H9 (cell line): ENCODE results near the gene BFSP2. TPM values are rescaled to one million over a fixed set of nuclear protein-coding genes. Genes with fewer than 3 reads are reported as not detected.

ENCODE experiments used
- DNase-seq: peaks from one replicate; pipeline ENCODE4 v3.0.0-alpha.2; 2017
- H2AFZ ChIP-seq: one replicate; pipeline ENCODE4 v1.6.1; 2013; ENCODE audit warnings: mild to moderate bottlenecking, low read length, control low read depth, moderate library complexity
- H2AK5ac ChIP-seq: 2 replicates; pipeline ENCODE4 v1.6.1; 2013; ENCODE audit warnings: low read length, control low read depth, mixed read lengths; ENCODE audit not compliant: insufficient read length
- H2BK120ac ChIP-seq: one replicate; pipeline ENCODE4 v1.6.1; 2013; ENCODE audit warnings: low read depth, mild to moderate bottlenecking, low read length, control low read depth, inconsistent platforms; ENCODE audit not compliant: poor library complexity, severe bottlenecking
- H2BK12ac ChIP-seq: 2 replicates; pipeline ENCODE4 v1.6.1; 2013; ENCODE audit warnings: low read length, control low read depth, mixed read lengths, low read depth; ENCODE audit not compliant: insufficient read length
- H2BK15ac ChIP-seq: 2 replicates; pipeline ENCODE4 v1.6.1; 2013; ENCODE audit warnings: low read depth, low read length, control low read depth
- H2BK20ac ChIP-seq: one replicate; pipeline ENCODE4 v1.6.1; 2013; ENCODE audit warnings: low read depth, mild to moderate bottlenecking, low read length, control low read depth, inconsistent platforms; ENCODE audit not compliant: poor library complexity, severe bottlenecking
- H2BK5ac ChIP-seq: 2 replicates; pipeline ENCODE4 v1.6.1; 2013; ENCODE audit warnings: low read length, control low read depth, mixed read lengths; ENCODE audit not compliant: insufficient read length
- H3K14ac ChIP-seq: 2 replicates; pipeline ENCODE4 v1.6.1; 2013; ENCODE audit warnings: low read length, control low read depth; ENCODE audit not compliant: insufficient read depth
- H3K18ac ChIP-seq: 2 replicates; pipeline ENCODE4 v1.6.1; 2013; ENCODE audit warnings: low read depth, mild to moderate bottlenecking, mixed read lengths, low read length, control low read depth; ENCODE audit not compliant: insufficient read length
- H3K23ac ChIP-seq: 2 replicates; pipeline ENCODE4 v1.6.1; 2013; ENCODE audit warnings: low read length, control low read depth, mixed read lengths, low read depth; ENCODE audit not compliant: insufficient read length
- H3K23me2 ChIP-seq: 2 replicates; pipeline ENCODE4 v1.6.1; 2013; ENCODE audit warnings: low read depth, mild to moderate bottlenecking, mixed read lengths, low read length, control low read depth; ENCODE audit not compliant: insufficient read length, poor library complexity, severe bottlenecking
- H3K27ac ChIP-seq: 2 replicates; pipeline ENCODE4 v1.5.1; 2013; ENCODE audit warnings: low read length, control low read depth, mixed read lengths, low read depth; ENCODE audit not compliant: insufficient read length
- H3K27me3 ChIP-seq: 2 replicates; pipeline ENCODE4 v1.6.1; 2013; ENCODE audit warnings: low read length, control low read depth, inconsistent platforms; ENCODE audit not compliant: insufficient read depth
- H3K4ac ChIP-seq: 2 replicates; pipeline ENCODE4 v1.6.1; 2013; ENCODE audit warnings: low read depth, mild to moderate bottlenecking, control low read depth, inconsistent platforms, low read length, moderate library complexity
- H3K4me1 ChIP-seq: 2 replicates; pipeline ENCODE4 v1.6.1; 2013; ENCODE audit warnings: low read length, control low read depth, inconsistent platforms; ENCODE audit not compliant: insufficient read depth
- H3K4me2 ChIP-seq: 2 replicates; pipeline ENCODE4 v1.6.1; 2013; ENCODE audit warnings: low read length, control low read depth, mixed read lengths; ENCODE audit not compliant: insufficient read length, insufficient read depth
- H3K56ac ChIP-seq: 2 replicates; pipeline ENCODE4 v1.6.1; 2013; ENCODE audit warnings: low read depth, mild to moderate bottlenecking, mixed read lengths, low read length, control low read depth; ENCODE audit not compliant: insufficient read length
- H3K79me1 ChIP-seq: 2 replicates; pipeline ENCODE4 v1.6.1; 2013; ENCODE audit warnings: low read depth, mild to moderate bottlenecking, moderate library complexity, low read length, control low read depth, inconsistent platforms; ENCODE audit not compliant: insufficient read depth, poor library complexity, severe bottlenecking
- H3K79me2 ChIP-seq: 2 replicates; pipeline ENCODE4 v1.6.1; 2013; ENCODE audit warnings: low read length, control low read depth, inconsistent platforms; ENCODE audit not compliant: insufficient read depth
- H3K9ac ChIP-seq: 2 replicates; pipeline ENCODE4 v1.6.1; 2013; ENCODE audit warnings: low read length, control low read depth, mixed read lengths; ENCODE audit not compliant: insufficient read length; ENCODE audit errors: extremely low read depth
- H3K9me3 ChIP-seq: one replicate; pipeline ENCODE4 v1.6.1; 2013; ENCODE audit warnings: low read depth, low read length, inconsistent platforms; ENCODE audit not compliant: control insufficient read depth
- H3T11ph ChIP-seq: one replicate; pipeline ENCODE4 v1.6.1; 2013; ENCODE audit warnings: mild to moderate bottlenecking, low read length, control low read depth, inconsistent platforms
- H4K20me1 ChIP-seq: one replicate; pipeline ENCODE4 v1.6.1; 2013; ENCODE audit not compliant: control insufficient read depth, insufficient read length, insufficient read depth
- H4K5ac ChIP-seq: 2 replicates; pipeline ENCODE4 v1.6.1; 2013; ENCODE audit warnings: low read depth, mild to moderate bottlenecking, mixed read lengths, low read length, control low read depth; ENCODE audit not compliant: insufficient read length
- H4K8ac ChIP-seq: replicated peaks from 2 replicates; pipeline ENCODE4 v1.6.1; 2013; ENCODE audit warnings: low read length, control low read depth, mixed read lengths, low read depth; ENCODE audit not compliant: insufficient read length
- H4K91ac ChIP-seq: 2 replicates; pipeline ENCODE4 v1.6.1; 2013; ENCODE audit warnings: low read depth, mild to moderate bottlenecking, moderate library complexity, mixed read lengths, low read length, control low read depth; ENCODE audit not compliant: insufficient read length
- H3K27ac Mint-ChIP-seq, 3 experiments: 2 replicates in 2 of 3; 3 replicates in 1 of 3; pipeline ENCODE4 v1.8.0; 2020 to 2021; ENCODE audit warnings: mixed read lengths in 3 of 3, mild to moderate bottlenecking in 1 of 3, moderate library complexity in 1 of 3
- H3K27me3 Mint-ChIP-seq: 2 replicates; pipeline ENCODE4 v1.8.0; 2021; ENCODE audit warnings: low read depth, mild to moderate bottlenecking, moderate library complexity, mixed read lengths
- H3K36me3 Mint-ChIP-seq, 3 experiments: 2 replicates in 2 of 3; 3 replicates in 1 of 3; pipeline ENCODE4 v1.8.0; 2020 to 2021; ENCODE audit warnings: low read depth in 3 of 3, mixed read lengths in 3 of 3; ENCODE audit not compliant: insufficient read depth in 1 of 3
- H3K4me1 Mint-ChIP-seq, 2 experiments: 2 replicates each; pipeline ENCODE4 v1.8.0; 2020; ENCODE audit warnings: mixed read lengths in 2 of 2
- H3K4me3 Mint-ChIP-seq, 2 experiments: 2 replicates in 1 of 2; 3 replicates in 1 of 2; pipeline ENCODE4 v1.8.0; 2020 to 2021; ENCODE audit warnings: mild to moderate bottlenecking in 2 of 2, mixed read lengths in 2 of 2, moderate library complexity in 1 of 2
- H3K9me3 Mint-ChIP-seq, 2 experiments: 2 replicates in 1 of 2; 3 replicates in 1 of 2; pipeline ENCODE4 v1.8.0; 2020; ENCODE audit warnings: mild to moderate bottlenecking in 2 of 2, mixed read lengths in 2 of 2, moderate library complexity in 1 of 2
- WGBS: extraction: QIAGEN DNeasy Blood & Tissue Kit; methylation state at CpG from one replicate; pipeline ENCODE4 v1.1.7; 2013; ENCODE audit warnings: missing lambda C conversion rate, low lambda C conversion rate, mixed read lengths; ENCODE audit not compliant: insufficient read length; ENCODE audit errors: extremely low coverage; 5-methylcytosine and 5-hydroxymethylcytosine counted together
- total RNA-seq: library from RNA; stranded (reverse); gene quantifications from 2 replicates; pipeline ENCODE4 v1.2.1, GENCODE V29; 2021
- TF ChIP-seq, protein P1 (sequence below): fragments of 200-600 bp; sonication (generic); conservative IDR thresholded peaks from 3 replicates; pipeline ENCODE4 v1.8.0; 2021; ENCODE audit warnings: antibody characterized with exemption, mild to moderate bottlenecking

The BFSP2 gene
- total RNA-seq, 1 experiment from 2014 or later = not detected

DNA sequence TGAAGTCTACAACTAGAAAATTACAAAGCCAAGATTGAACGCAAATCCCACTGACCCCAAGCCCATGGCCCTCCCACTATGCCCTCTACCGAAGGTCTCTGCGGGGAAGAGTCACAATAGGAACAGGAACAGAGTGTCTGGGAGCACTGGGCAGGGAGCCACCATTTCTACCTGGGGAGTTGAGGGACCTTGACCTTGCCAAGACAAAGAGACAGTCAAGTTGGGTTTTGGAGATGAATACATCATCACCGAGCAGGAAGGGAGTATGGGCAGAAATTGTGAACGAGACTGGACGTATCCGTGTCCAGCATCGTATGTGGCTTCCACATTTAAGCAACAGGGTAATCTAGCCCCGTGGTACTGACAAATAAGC, 30.8 kb upstream of the BFSP2 start:
- no peaks in the 10 kb centered on the region for H4K20me1 ChIP-seq
- no peaks in the 10 kb centered on the region for H3K9me3 Mint-ChIP-seq
- H3K36me3 Mint-ChIP-seq = no peaks in the 10 kb centered on the region
- no peaks in the 10 kb centered on the region for H3K4me1 ChIP-seq
- no peak overlapping the region for H2AFZ ChIP-seq
- no CpG with 5 or more reads among the region's 9 CpGs for WGBS
- H3K27me3 ChIP-seq = no peaks in the 10 kb centered on the region
- H3K27ac ChIP-seq = no peak overlapping the region
- H3K18ac ChIP-seq = no peak overlapping the region
- H2BK12ac ChIP-seq = no peak overlapping the region
- H3K27ac Mint-ChIP-seq = no peak overlapping the region
- H2BK5ac ChIP-seq = no peak overlapping the region
- H3K9me3 ChIP-seq = no peaks in the 10 kb centered on the region
- no peak for DNase-seq
- no peak overlapping the region for H4K8ac ChIP-seq
- H2BK15ac ChIP-seq = no peak overlapping the region
- H2BK20ac ChIP-seq = no peak overlapping the region
- H3K56ac ChIP-seq = no peak overlapping the region
- H4K5ac ChIP-seq = no peak overlapping the region
- no peak overlapping the region for H3K4me3 Mint-ChIP-seq
- TF ChIP-seq, protein P1, sequence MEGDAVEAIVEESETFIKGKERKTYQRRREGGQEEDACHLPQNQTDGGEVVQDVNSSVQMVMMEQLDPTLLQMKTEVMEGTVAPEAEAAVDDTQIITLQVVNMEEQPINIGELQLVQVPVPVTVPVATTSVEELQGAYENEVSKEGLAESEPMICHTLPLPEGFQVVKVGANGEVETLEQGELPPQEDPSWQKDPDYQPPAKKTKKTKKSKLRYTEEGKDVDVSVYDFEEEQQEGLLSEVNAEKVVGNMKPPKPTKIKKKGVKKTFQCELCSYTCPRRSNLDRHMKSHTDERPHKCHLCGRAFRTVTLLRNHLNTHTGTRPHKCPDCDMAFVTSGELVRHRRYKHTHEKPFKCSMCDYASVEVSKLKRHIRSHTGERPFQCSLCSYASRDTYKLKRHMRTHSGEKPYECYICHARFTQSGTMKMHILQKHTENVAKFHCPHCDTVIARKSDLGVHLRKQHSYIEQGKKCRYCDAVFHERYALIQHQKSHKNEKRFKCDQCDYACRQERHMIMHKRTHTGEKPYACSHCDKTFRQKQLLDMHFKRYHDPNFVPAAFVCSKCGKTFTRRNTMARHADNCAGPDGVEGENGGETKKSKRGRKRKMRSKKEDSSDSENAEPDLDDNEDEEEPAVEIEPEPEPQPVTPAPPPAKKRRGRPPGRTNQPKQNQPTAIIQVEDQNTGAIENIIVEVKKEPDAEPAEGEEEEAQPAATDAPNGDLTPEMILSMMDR = no peak
- no peaks in the 10 kb centered on the region for H3K79me2 ChIP-seq
- no peak overlapping the region for H2BK120ac ChIP-seq
- peaks cover 3% of the 10 kb centered on the region in 2 experiments for H3K4me1 Mint-ChIP-seq
- H3K27me3 Mint-ChIP-seq = no peaks in the 10 kb centered on the region
- H3T11ph ChIP-seq = no peak overlapping the region
- no peak overlapping the region for H3K9ac ChIP-seq
- no peak overlapping the region for H2AK5ac ChIP-seq
- no peak overlapping the region for H3K4me2 ChIP-seq
- no peak overlapping the region for H3K14ac ChIP-seq
- H4K91ac ChIP-seq = no peak overlapping the region
- no peaks in the 10 kb centered on the region for H3K23me2 ChIP-seq
- H3K4ac ChIP-seq = no peak overlapping the region
- no peak overlapping the region for H3K23ac ChIP-seq
- H3K79me1 ChIP-seq = no peaks in the 10 kb centered on the region
